Measurements from ENCODE around the gene PFAS. TPM values are rescaled to one million over a fixed set of nuclear protein-coding genes. Genes with fewer than 3 reads are reported as not detected.

PFAS gene
- total and polyA plus RNA-seq, 2 of the 8 experiments (the other 6 are each of a cell fraction or from before 2014, with no cell fraction given) = 88.4 to 248 TPM

DNA sequence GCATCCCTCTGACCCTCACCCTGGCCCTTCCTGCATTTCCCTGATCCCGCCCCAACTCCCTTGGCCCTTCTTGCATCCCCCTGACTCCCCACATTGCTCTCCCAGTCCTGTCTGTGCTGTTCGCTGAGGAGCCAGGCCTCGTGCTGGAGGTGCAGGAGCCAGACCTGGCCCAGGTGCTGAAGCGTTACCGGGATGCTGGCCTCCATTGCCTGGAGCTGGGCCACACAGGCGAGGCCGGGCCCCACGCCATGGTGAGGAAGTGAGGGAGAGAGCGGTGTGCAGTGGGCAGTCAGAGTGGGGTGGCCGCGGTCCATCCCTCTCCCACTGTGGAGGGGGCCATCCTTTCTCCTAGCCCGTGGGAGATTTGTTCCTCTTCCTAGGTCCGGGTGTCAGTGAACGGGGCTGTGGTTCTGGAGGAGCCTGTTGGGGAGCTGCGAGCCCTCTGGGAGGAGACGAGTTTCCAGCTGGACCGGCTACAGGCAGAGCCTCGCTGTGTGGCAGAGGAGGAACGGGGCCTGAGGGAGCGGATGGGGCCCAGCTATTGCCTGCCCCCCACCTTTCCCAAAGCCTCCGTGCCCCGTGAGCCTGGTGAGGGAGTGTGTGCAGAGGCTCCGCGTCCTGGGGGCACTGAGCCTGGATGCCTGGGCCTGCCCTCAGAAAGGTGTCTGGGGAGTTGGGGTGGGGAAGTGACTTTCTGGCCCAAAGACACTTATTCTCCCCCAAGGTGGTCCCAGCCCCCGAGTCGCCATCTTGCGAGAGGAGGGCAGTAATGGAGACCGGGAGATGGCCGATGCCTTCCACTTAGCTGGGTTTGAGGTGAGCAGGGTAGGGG, 17.8 kb downstream of the PFAS start:
- POLR2A ChIA-PET (ENCODE audit: partially characterized antibody) = interaction anchor here (0.6 to 66.3 kb wide), 3 partner anchors 3 to 826 kb away, joined by 3 to 1521 read pairs (median 1521); partner anchors contain the start of genes CTC1, PFAS, RANGRF and SLC25A35
- Histone ChIP-seq H3K9me3 (ENCODE audit: insufficient read depth in 2 of 2, low read depth in 1 of 2, low read length in 1 of 2) (no peaks in the 10 kb centered on the region), H4K20me1 (replicated peaks in 1 of 2; ENCODE audit: control insufficient read depth in 1 of 2, insufficient read depth in 2 of 2, low read length in 2 of 2) (peaks cover 10 to 23% of the 10 kb centered on the region in 2 experiments), H3K18ac (ENCODE audit: extremely low read depth, low read length) (no peak overlapping the region), H3K79me1 (ENCODE audit: low read depth, low read length) (peaks cover 4% of the 10 kb centered on the region; the same call in 1 of the 2 replicates), H4K5ac (ENCODE audit: insufficient read length, low read depth, low read length) (no peak overlapping the region), H4K8ac (ENCODE audit: extremely low read depth, insufficient read depth, low read length) (0 out of 2 replicates have a peak overlapping the region, but pooled peaks have one; percentile 42), H3K14ac (ENCODE audit: insufficient read length) (no peak overlapping the region), H3K36me3 (ENCODE audit: control insufficient read depth in 2 of 4, insufficient read depth in 4 of 4, low read length in 3 of 4) (peaks cover 42 to 81% (median 74%) of the 10 kb centered on the region in 4 experiments), H3K4me3 (ENCODE audit: extremely low read depth in 1 of 4, insufficient read depth in 2 of 4, low read depth in 3 of 4, low read length in 4 of 4) (no peak overlapping the region), H3K4ac (replicated peaks; ENCODE audit: insufficient read length, low read depth, low read length) (no peak overlapping the region), H4K91ac (replicated peaks; ENCODE audit: insufficient read length, low read length) (no peak overlapping the region), H2BK15ac (ENCODE audit: low read length) (no peak overlapping the region), H3K9ac (replicated peaks in 1 of 4; ENCODE audit: extremely low read depth in 1 of 4, low read depth in 3 of 4, low read length in 3 of 4) (no peak overlapping the region), H3K4me1 (replicated peaks in 1 of 4; ENCODE audit: control insufficient read depth in 3 of 4, insufficient read depth in 4 of 4, low read length in 3 of 4) (no peaks in the 10 kb centered on the region), H3K27ac (ENCODE audit: low read depth, low read length) (no peak overlapping the region), H2BK5ac (ENCODE audit: low read depth, low read length) (no peak overlapping the region), H3K4me2 (ENCODE audit: insufficient read depth in 1 of 2, low read depth in 2 of 2, low read length in 2 of 2) (no peak overlapping the region), H3K27me3 (replicated peaks in 1 of 4; ENCODE audit: control insufficient read depth in 3 of 4, extremely low read depth in 1 of 4, insufficient read depth in 3 of 4, low read length in 3 of 4) (no peaks in the 10 kb centered on the region), H2AK5ac (ENCODE audit: low read depth, low read length) (no peak overlapping the region), H3K23ac (ENCODE audit: insufficient read length) (no peak overlapping the region), H2BK12ac (ENCODE audit: low read depth, low read length) (no peak overlapping the region), H3K56ac (replicated peaks; ENCODE audit: insufficient read length, low read depth, low read length) (no peak overlapping the region), H2BK20ac (ENCODE audit: low read length) (no peak overlapping the region), H2BK120ac (replicated peaks; ENCODE audit: low read depth, low read length) (no peak overlapping the region), H2AFZ (ENCODE audit: low read length) (no peak overlapping the region), H3K79me2 (ENCODE audit: control insufficient read depth in 1 of 2, insufficient read depth in 2 of 2, low read length in 2 of 2) (no peaks in the 10 kb centered on the region), H3K23me2 (ENCODE audit: low read depth, low read length) (no peaks in the 10 kb centered on the region)
- FAIRE-seq = no peak
- CTCF ChIA-PET (ENCODE audit: partially characterized antibody) = interaction anchor here (0.9 to 1.3 kb wide), 2 partner anchors 10 to 11 kb away, joined by 3 read pairs; no protein-coding TSS in a partner anchor
- TF ChIP-seq EZH2 (IDR thresholded peaks at IDR 0.05; ENCODE audit: low read depth, low read length, severe bottlenecking) (no peak), SRF (IDR thresholded peaks at IDR 0.05; ENCODE audit: low read depth, low read length) (no peak), SP4 (IDR thresholded peaks at IDR 0.05; ENCODE audit: low read length) (no peak), KDM4A (IDR thresholded peaks at IDR 0.05; ENCODE audit: low read depth, low read length, severe bottlenecking) (no peak)
- no peak for DNase-seq (ENCODE audit: low read depth in 1 of 2, low spot score in 2 of 2)
- WGBS, 2 experiments (ENCODE audit: extremely low coverage in 1 of 2, insufficient coverage in 1 of 2, insufficient read length in 1 of 2, insufficient replicate concordance in 2 of 2, low coverage in 1 of 2, low lambda C conversion rate in 2 of 2, missing lambda C conversion rate in 1 of 2) = 93% methylated on average over 29 of the region's 29 CpGs; no CpG with 5 or more reads in 1 of the 2 experiments
